Type B pancreatic cell (in vitro differentiated cells): Measurements from ENCODE around the gene FBLN2. TPM values are rescaled to one million over a fixed set of nuclear protein-coding genes. Genes with fewer than 3 reads are reported as not detected.

ENCODE experiments used
- DNase-seq: peaks from one replicate; pipeline ENCODE4 v3.0.0; 2021; ENCODE audit warnings: mixed read lengths; ENCODE audit not compliant: unreplicated experiment; ENCODE audit errors: extremely low spot score
- H3K27ac Mint-ChIP-seq: 2 replicates; pipeline ENCODE4 v1.8.0; 2021; ENCODE audit warnings: mild to moderate bottlenecking, mixed read lengths
- H3K27me3 Mint-ChIP-seq: 2 replicates; pipeline ENCODE4 v1.8.0; 2021; ENCODE audit warnings: mixed read lengths
- H3K36me3 Mint-ChIP-seq: 2 replicates; pipeline ENCODE4 v1.8.0; 2021; ENCODE audit warnings: mixed read lengths
- H3K4me1 Mint-ChIP-seq: one replicate; pipeline ENCODE4 v1.8.0; 2021; ENCODE audit warnings: mixed read lengths; ENCODE audit not compliant: unreplicated experiment
- H3K4me3 Mint-ChIP-seq: 2 replicates; pipeline ENCODE4 v1.8.0; 2021; ENCODE audit warnings: mild to moderate bottlenecking, mixed read lengths
- H3K9me3 Mint-ChIP-seq: 2 replicates; pipeline ENCODE4 v1.8.0; 2021; ENCODE audit warnings: mixed read lengths
- total RNA-seq: library from RNA; stranded (reverse); gene quantifications from 2 replicates; pipeline ENCODE4 v1.2.1, GENCODE V29; 2021; ENCODE audit warnings: low replicate concordance
- TF ChIP-seq, protein P1 (sequence below): fragments of 200-600 bp; sonication (generic); conservative IDR thresholded peaks from 2 replicates; pipeline ENCODE4 v1.5.0; 2021; ENCODE audit warnings: antibody characterized with exemption, mild to moderate bottlenecking

The FBLN2 gene
- total RNA-seq, 1 donor from 2014 or later: 67.6 TPM

DNA sequence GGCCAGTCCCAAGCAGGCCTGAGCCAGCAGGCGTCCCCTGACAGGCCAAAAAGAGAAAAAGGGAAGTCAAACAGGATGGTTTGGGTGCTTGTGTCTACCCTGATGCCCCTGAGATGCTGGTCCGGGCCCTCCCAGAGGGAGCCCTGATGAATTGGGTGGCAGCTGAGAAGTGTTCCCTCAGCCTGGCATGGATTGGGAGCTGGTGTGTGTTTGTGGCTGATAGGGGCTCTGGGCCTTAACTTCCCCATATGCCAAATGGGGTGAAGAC is 1.4 kb downstream of the FBLN2 start:
- Mint-ChIP-seq H3K9me3 (no peaks in the 10 kb centered on the region), H3K36me3 (no peaks in the 10 kb centered on the region), H3K4me3 (peak overlapping the region; percentile 89), H3K27ac (no peak overlapping the region), H3K27me3 (peaks cover 9% of the 10 kb centered on the region), H3K4me1 (peaks cover 35% of the 10 kb centered on the region)
- DNase-seq: no peak
- TF ChIP-seq, protein P1, sequence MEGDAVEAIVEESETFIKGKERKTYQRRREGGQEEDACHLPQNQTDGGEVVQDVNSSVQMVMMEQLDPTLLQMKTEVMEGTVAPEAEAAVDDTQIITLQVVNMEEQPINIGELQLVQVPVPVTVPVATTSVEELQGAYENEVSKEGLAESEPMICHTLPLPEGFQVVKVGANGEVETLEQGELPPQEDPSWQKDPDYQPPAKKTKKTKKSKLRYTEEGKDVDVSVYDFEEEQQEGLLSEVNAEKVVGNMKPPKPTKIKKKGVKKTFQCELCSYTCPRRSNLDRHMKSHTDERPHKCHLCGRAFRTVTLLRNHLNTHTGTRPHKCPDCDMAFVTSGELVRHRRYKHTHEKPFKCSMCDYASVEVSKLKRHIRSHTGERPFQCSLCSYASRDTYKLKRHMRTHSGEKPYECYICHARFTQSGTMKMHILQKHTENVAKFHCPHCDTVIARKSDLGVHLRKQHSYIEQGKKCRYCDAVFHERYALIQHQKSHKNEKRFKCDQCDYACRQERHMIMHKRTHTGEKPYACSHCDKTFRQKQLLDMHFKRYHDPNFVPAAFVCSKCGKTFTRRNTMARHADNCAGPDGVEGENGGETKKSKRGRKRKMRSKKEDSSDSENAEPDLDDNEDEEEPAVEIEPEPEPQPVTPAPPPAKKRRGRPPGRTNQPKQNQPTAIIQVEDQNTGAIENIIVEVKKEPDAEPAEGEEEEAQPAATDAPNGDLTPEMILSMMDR: no peak

DNA sequence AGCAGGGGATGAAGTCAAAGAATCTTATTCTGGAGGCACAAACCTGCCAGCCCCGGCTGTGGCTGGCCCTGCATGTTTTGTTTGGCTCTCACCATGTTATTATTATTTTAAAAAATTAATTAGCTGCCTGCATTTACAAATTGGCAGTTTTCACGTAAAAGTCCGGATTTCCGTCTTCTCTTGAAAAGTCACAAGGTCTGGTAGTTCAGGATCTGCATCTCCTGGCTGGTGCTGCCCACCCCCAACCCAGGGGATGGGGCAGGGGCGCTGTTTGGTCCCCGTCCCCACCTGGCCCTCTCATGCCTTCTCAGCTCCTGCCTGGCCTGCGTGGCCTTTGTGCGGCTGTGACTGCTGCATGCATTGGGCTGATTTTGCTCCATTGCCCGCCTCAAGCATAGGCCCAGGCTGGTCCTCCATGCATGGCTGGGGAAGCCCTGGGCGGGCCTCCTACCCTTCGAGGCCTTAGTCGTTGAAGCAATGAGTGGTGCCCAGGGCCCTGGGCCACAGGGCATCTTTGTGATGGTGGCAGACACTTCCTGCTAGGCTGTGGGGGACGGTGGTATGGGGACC is 2.0 kb downstream of the FBLN2 start:
- Mint-ChIP-seq H3K27ac (no peak overlapping the region), H3K9me3 (no peaks in the 10 kb centered on the region), H3K4me1 (peaks cover 34% of the 10 kb centered on the region), H3K4me3 (peak overlapping the region; percentile 89), H3K27me3 (peaks cover 9% of the 10 kb centered on the region), H3K36me3 (no peaks in the 10 kb centered on the region)
- TF ChIP-seq, protein P1: no peak
- DNase-seq: no peak

DNA sequence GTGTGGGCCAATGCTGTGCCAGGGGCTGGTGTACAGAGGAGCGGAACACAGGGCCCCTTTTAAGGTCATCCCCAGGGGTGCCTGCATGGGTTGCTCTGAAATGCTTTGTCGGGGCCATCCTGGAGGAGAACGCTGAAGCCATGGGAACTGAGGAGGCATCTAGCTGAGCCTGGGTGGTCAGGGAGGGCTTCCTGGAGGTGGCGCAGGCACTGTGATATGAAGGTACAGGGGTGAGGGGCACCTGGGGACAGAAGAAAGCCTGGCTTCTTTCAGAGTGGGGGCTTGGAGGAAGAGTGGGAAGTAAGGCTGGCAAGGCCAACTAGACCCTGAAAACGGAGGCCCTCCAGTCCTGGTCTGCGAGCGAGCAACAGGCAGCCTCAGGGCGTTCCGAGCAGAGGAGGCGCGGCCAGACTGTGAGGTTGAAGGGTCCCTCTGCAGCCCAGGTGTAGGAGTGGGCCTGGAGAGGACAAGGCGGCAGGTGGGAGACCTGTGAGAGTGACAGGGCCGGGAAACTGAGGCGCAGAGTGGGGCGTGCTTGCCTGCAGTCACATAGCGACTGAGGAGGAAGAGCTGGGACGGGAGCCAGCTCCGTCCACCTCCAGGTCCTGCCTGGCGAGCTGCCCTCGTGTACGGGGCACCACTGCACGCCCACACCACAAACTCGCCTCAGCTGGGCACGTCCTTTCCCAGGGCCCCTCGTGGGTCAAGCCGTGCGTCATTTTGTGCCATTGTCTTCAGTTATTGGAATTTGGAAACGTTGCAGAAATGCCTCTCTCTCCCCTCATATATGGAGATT is 4.1 kb downstream of the FBLN2 start:
- H3K4me1 Mint-ChIP-seq: peaks cover 36% of the 10 kb centered on the region
- no peaks in the 10 kb centered on the region for H3K36me3 Mint-ChIP-seq
- TF ChIP-seq, protein P1: no peak
- peaks cover 9% of the 10 kb centered on the region for H3K27me3 Mint-ChIP-seq
- DNase-seq: no peak
- no peaks in the 10 kb centered on the region for H3K9me3 Mint-ChIP-seq
- no peak overlapping the region for H3K4me3 Mint-ChIP-seq
- no peak overlapping the region for H3K27ac Mint-ChIP-seq

DNA sequence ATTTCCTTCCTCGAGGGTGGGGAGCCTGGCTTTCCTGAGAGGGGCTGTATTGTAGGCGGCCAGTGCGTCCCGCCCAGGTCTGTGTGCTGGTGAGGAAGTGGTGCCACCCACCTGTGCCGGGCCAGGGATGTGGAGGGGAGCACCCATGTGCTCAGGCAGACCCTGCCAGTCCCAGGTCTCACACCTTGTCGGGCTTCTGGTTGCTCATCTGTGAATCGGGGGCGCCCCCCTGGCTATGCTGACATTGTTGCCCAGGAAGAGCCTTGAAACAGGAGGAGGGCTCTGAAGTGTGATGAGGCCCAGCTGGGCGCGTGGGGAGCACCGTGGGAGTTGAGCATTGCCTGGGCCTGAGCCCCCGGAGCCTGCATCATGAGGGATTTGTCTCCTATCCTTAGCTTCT is 4.8 kb downstream of the FBLN2 start:
- Mint-ChIP-seq H3K4me3 (no peak overlapping the region), H3K36me3 (no peaks in the 10 kb centered on the region), H3K27ac (no peak overlapping the region), H3K9me3 (no peaks in the 10 kb centered on the region), H3K4me1 (peaks cover 40% of the 10 kb centered on the region), H3K27me3 (peaks cover 5% of the 10 kb centered on the region)
- TF ChIP-seq, protein P1: no peak
- no peak for DNase-seq

DNA sequence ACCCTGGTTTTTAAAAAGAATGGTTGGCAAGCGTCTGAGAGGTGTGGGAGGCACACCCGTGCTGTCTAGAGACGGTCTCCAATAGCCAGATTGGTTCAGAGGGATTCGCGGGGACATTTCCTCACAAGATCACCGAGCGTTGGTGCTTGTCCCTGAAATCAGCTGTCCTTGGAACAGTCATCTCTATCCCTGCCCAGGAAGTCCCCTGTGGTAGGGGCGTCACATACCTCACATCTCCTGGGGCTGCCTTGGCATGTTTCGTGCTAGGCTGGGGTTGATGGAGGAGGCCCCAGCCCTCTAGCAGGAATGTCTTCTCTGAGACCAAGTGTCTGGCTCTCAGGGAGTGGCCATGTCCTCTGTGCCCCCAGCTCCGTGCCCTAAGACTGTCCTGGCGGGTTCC is 6.8 kb downstream of the FBLN2 start:
- H3K36me3 Mint-ChIP-seq: no peaks in the 10 kb centered on the region
- DNase-seq: no peak
- peaks cover 44% of the 10 kb centered on the region for H3K4me1 Mint-ChIP-seq
- TF ChIP-seq, protein P1: no peak
- H3K4me3 Mint-ChIP-seq: no peak overlapping the region
- peak overlapping the region; percentile 73 for H3K27ac Mint-ChIP-seq
- H3K9me3 Mint-ChIP-seq: no peaks in the 10 kb centered on the region
- peaks cover 4% of the 10 kb centered on the region for H3K27me3 Mint-ChIP-seq
